T-cell (primary cell): Measurements from ENCODE around the gene CD226. TPM values are rescaled to one million over a fixed set of nuclear protein-coding genes. Genes with fewer than 3 reads are reported as not detected.

Experiments used
- ATAC-seq, 4 experiments: fragments of 200-7000 bp in 3 of 4; fragments of 150-1000 bp in 1 of 4; cut with Tn5 transposase; replicated peaks in 1 of 4; 1 replicate in 3 of 4; 2 replicates in 1 of 4; pipeline ENCODE4 v1.10.0; 2021; ENCODE audit warnings: moderate library complexity in 3 of 4, mild to moderate bottlenecking in 2 of 4, moderate number of reproducible peaks in 1 of 4
- CTCF ChIA-PET, 2 donors: fragments of 300-600 bp; sonication (Branson Sonifier 250); formaldehyde crosslinking; loops; one replicate each; lab custom pipeline; 2022; ENCODE audit warnings: antibody characterized with exemption in 2 of 2; lab: Charles Lee
- POLR2A ChIA-PET, 2 donors: fragments of 300-600 bp; sonication (Branson Sonifier 250); formaldehyde crosslinking; loops; one replicate each; lab custom pipeline; 2022; ENCODE audit warnings: antibody characterized with exemption in 2 of 2; lab: Charles Lee
- DNase-seq, 35 experiments: peaks; one replicate each; pipeline versions ENCODE4 v3.0.0 to v3.0.0-alpha.2; 2013 to 2023
- H3K27ac ChIP-seq: one replicate; pipeline ENCODE4 v1.5.1; 2013; ENCODE audit warnings: low read length
- H3K27me3 ChIP-seq, 2 experiments: replicated peaks in 1 of 2; 1 replicate in 1 of 2; 2 replicates in 1 of 2; pipeline versions ENCODE4 v1.6.1 to v1.7.0; 2013; ENCODE audit warnings: low read length in 1 of 2, mixed read lengths in 1 of 2; ENCODE audit not compliant: control insufficient read depth in 2 of 2, insufficient read depth in 2 of 2; ENCODE audit errors: extremely low read depth in 1 of 2
- H3K36me3 ChIP-seq, 2 donors: 1 replicate in 1 of 2; 2 replicates in 1 of 2; pipeline versions ENCODE4 v1.6.1 to v1.7.0; 2013; ENCODE audit warnings: low read length in 1 of 2; ENCODE audit not compliant: control insufficient read depth in 2 of 2, insufficient read depth in 1 of 2; ENCODE audit errors: extremely low read depth in 1 of 2
- H3K4me1 ChIP-seq, 2 experiments: 1 replicate in 1 of 2; 2 replicates in 1 of 2; pipeline versions ENCODE4 v1.6.1 to v1.7.0; 2013; ENCODE audit warnings: low read length in 2 of 2, mixed read lengths in 1 of 2; ENCODE audit not compliant: insufficient read depth in 2 of 2, control insufficient read depth in 1 of 2; ENCODE audit errors: extremely low read depth in 1 of 2
- H3K4me3 ChIP-seq, 2 donors: 1 replicate in 1 of 2; 2 replicates in 1 of 2; pipeline versions ENCODE4 v1.5.1 to v1.7.0; 2013; ENCODE audit warnings: mild to moderate bottlenecking in 2 of 2, low read length in 1 of 2, moderate library complexity in 1 of 2; ENCODE audit not compliant: control insufficient read depth in 1 of 2; ENCODE audit errors: extremely low read depth in 1 of 2
- H3K9me3 ChIP-seq: 2 replicates; pipeline ENCODE4 v1.7.0; 2013
- H3K27ac Mint-ChIP-seq, 2 donors: one replicate each; pipeline ENCODE4 v1.8.0; 2020 to 2021; ENCODE audit warnings: mild to moderate bottlenecking in 2 of 2, mixed read lengths in 2 of 2
- H3K27me3 Mint-ChIP-seq, 2 donors: one replicate each; pipeline ENCODE4 v1.8.0; 2021 to 2022; ENCODE audit warnings: mixed read lengths in 2 of 2
- H3K36me3 Mint-ChIP-seq: one replicate; pipeline ENCODE4 v1.8.0; 2021; ENCODE audit warnings: mixed read lengths
- H3K4me1 Mint-ChIP-seq, 3 donors: one replicate each; pipeline ENCODE4 v1.8.0; 2020 to 2022; ENCODE audit warnings: mixed read lengths in 3 of 3, mild to moderate bottlenecking in 1 of 3
- H3K4me3 Mint-ChIP-seq, 3 donors: one replicate each; pipeline ENCODE4 v1.8.0; 2020 to 2022; ENCODE audit warnings: mild to moderate bottlenecking in 3 of 3, mixed read lengths in 3 of 3, moderate library complexity in 3 of 3
- H3K9me3 Mint-ChIP-seq, 3 donors: one replicate each; pipeline ENCODE4 v1.8.0; 2020 to 2022; ENCODE audit warnings: mixed read lengths in 3 of 3
- WGBS: methylation state at CpG from one replicate; pipeline ENCODE4 v1.1.5; 2013; ENCODE audit warnings: missing lambda C conversion rate; ENCODE audit not compliant: insufficient coverage; 5-methylcytosine and 5-hydroxymethylcytosine counted together
- total RNA-seq, 35 experiments: library from RNA in 6 of 35; stranded (reverse) in 6 of 35; fragments of 120-200 nt in 1 of 35; gene quantifications; one replicate each; pipeline versions ENCODE4 v1.2.1 to v1.2.4 and lab custom pipeline; 2013 to 2026

The CD226 gene
- total RNA-seq, 5 donors from 2014 or later (not counting 1 experiment from before 2014, with no cell fraction given): 32.2 to 87.1 (median 57.4) TPM

GRCh38 chr18:69804776-69805501 is 142.7 kb downstream of the CD226 start:
- ChIA-PET POLR2A (no interaction called here), CTCF (no interaction called here)
- Mint-ChIP-seq H3K27ac (no peak overlapping the region), H3K36me3 (peaks cover 30% of the 10 kb centered on the region), H3K27me3 (no peaks in the 10 kb centered on the region), H3K4me3 (no peak overlapping the region), H3K4me1 (peaks cover 0 to 3% (median 2%) of the 10 kb centered on the region in 3 donors), H3K9me3 (peaks cover 0 to 2% (median under 1%) of the 10 kb centered on the region in 3 donors)
- Histone ChIP-seq H3K27me3 (no peaks in the 10 kb centered on the region), H3K4me3 (no peak overlapping the region), H3K4me1 (no peaks in the 10 kb centered on the region), H3K36me3 (no peaks in the 10 kb centered on the region), H3K27ac (no peak overlapping the region), H3K9me3 (no peaks in the 10 kb centered on the region)
- ATAC-seq (no peak), DNase-seq (no peak)
- WGBS: no CpG with 5 or more reads among the region's 5 CpGs
